Nasal cavity respiratory epithelium epithelial cell of viscerocranial mucosa (primary cell): ENCODE data around the gene PGAM1. TPM values are rescaled to one million over a fixed set of nuclear protein-coding genes. Genes with fewer than 3 reads are reported as not detected.

Experiments
- total RNA-seq: library from RNA; depleted of rRNA; stranded (reverse); fragments of >200 nt; gene quantifications from 2 replicates; pipeline ENCODE4 v1.2.3, GENCODE V29; 2014

Gene PGAM1
- 275 and 341 TPM in 2 replicates for total RNA-seq

DNA sequence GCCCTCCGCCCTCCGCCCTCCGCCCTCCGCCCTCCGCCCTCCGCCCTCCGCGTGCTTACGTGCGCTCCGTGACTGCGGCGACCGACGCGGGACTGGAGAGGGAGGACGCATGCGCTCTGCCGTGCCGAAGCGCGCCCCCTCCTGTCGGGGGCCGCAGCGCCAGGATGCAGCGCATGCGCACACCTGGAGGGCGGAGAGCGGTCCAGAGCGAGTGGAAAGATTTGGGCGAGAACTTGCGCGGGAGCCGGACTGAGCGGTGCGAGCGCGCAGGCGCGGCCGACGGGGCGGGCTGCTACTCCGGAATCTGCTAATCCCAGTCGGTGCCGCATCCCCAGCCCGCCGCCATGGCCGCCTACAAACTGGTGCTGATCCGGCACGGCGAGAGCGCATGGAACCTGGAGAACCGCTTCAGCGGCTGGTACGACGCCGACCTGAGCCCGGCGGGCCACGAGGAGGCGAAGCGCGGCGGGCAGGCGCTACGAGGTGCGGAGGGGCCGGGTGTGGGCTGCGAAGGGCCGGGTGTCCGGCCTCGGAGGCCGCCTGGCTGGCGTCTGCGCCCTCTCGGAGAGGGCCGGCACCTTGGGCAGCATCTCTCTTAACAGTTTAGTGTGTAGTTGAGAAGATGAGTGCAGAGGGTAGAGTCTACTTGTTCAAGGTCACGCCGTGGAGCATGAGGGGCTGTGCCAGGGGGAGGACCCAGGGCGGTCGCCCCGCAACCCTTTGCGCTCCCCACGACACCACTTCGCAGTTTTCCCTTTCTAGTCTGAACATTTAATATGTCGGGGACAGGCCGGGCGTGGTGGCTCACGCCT lies at the start of gene PGAM1:
TSS of gene PGAM1 (plus strand) at position 228 of the 812 bp plus-strand sequence. CDS start at position 345, 117 bp downstream.

DNA sequence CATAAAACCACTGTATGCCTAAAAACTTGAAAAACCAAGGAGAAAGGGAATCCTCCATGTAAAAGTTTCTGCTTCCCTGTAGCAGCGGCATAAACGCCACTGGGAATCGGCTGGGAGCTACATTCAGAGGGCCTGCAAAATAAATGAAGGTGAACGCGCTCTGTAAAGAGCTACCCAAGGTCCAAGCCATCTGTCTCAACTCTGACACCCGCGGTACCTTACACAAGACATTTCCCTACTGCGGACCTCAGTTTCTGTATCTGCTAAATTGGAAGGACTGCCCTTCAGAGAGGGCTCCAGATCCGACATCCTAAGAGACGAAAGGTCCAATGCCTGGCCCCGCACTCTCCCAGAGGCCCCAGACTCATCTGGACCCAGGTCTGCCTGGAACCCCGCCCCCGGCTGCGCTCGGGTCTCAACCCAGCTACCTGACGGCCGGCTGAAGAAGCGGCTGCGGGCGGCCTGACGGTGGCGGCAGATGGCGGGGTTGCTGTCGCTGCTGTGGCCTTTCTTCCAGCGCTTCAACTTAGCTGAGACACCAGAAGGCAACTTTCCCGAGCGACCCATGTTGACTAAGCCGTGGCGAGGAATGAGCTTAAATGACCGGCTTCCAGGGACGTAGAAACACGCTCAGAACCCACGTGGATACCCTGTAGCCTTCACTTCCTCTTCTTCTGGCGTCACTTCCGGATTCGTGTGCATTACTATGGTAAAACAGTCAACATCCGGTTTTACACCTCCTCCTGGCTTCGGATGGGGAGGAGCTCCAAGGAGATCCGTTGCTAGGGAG lies 25.1 kb upstream of the PGAM1 start, which contains the start of gene RRP12:
TSS of gene RRP12 (minus strand) at position 676 of the 790 bp plus-strand sequence. CDS start at position 567, 109 bp downstream.

DNA sequence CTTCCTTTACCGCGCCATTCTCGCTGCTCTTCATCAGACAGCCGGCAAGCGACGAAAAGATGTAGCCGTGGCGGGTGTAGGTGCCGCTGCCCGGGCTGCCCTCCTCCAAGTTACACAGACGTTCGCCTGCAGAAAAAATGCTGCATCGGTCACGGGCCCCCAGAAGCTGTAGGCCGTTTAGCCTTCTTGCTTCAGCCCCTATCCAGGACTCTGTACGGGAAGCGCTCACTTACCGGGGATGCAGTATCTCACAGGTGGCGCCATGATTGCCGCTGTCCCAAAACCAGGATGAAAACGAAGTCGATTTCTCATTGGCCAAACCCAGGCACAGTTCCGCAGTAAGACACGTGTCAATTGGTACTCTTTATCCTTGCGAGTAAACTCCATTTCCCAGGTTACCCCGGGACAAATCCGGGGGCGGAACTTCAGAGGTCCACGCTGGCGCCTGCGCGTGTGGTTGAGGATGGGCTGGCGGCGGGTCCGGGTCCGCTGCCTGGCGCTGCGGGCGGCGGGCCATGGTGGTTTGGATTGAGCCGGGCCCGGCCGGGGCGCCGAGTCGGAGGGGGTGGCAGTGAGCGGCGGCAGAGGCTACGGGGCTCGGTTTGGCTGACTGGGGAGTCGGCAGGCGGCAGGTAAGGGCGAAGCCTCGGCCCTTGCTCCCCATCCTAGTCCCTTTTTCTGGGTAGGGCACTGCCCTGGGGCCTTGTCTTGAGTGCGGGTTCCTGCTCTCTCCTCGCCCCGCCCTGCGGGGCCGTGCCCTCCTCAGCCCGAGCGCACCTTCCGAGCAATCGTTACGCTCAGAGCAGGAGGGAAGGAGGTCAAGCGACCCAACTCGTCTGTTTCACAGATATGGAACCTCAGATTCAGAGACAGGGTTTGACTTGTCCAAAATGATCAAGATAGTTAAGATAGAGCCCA lies 20.0 kb downstream of the PGAM1 start, which contains the start of the genes EXOSC1 and ZDHHC16:
TSS of gene EXOSC1 (minus strand) at position 285 of the 918 bp plus-strand sequence. CDS start at position 264, 21 bp downstream.
TSS of gene ZDHHC16 (plus strand) at position 454 of the 918 bp plus-strand sequence. CDS start 5,501 bp downstream, outside the sequence.

Other genes with a start within 250 kb of the PGAM1 start
- gene SLIT1, start 240.2 kb upstream of the PGAM1 start, total RNA-seq, result under 0.01 TPM in 2 replicates
- 7.2 and 7.9 TPM in 2 replicates for gene ARHGAP19, start 133.6 kb upstream of the PGAM1 start, total RNA-seq
- gene FRAT1, start 106.9 kb upstream of the PGAM1 start, total RNA-seq, result 0.68 and 1.1 TPM in 2 replicates
- 8.2 and 10.0 TPM in 2 replicates for gene FRAT2, start 91.5 kb upstream of the PGAM1 start, total RNA-seq
- gene RRP12, start 24.9 kb upstream of the PGAM1 start, total RNA-seq, result 47.8 and 53.1 TPM in 2 replicates
- gene EXOSC1, start 19.8 kb downstream of the PGAM1 start, total RNA-seq, result 31.8 and 41.4 TPM in 2 replicates
- 24.3 and 36.1 TPM in 2 replicates for gene ZDHHC16, start 20.0 kb downstream of the PGAM1 start, total RNA-seq
- 34.2 and 50.1 TPM in 2 replicates for gene MMS19, start 72.2 kb downstream of the PGAM1 start, total RNA-seq
- gene UBTD1, start 72.7 kb downstream of the PGAM1 start, total RNA-seq, result 13.0 and 18.2 TPM in 2 replicates
- gene ANKRD2, start 146.6 kb downstream of the PGAM1 start, total RNA-seq, result under 0.01 and 0.43 TPM in 2 replicates
- gene HOGA1, start 158.2 kb downstream of the PGAM1 start, total RNA-seq, result 0.21 and 0.34 TPM in 2 replicates
- not detected in 2 replicates for gene C10orf62, start 163.5 kb downstream of the PGAM1 start, total RNA-seq
- 10.0 and 11.3 TPM in 2 replicates for gene MORN4, start 207.3 kb downstream of the PGAM1 start, total RNA-seq
- 37.3 and 51.8 TPM in 2 replicates for gene PI4K2A, start 214.5 kb downstream of the PGAM1 start, total RNA-seq